Activated T-cell treated with anti-CD3 and anti-CD28 coated beads for 24 hours (primary cell): Measurements from ENCODE around the gene FOXP1.
"Not testable (repeated sequence)": the region's sequence is repeated elsewhere in the genome, so short reads cannot be mapped to it uniquely, and the experiment has no call there.

Source experiments
- DNase-seq: peaks from one replicate; pipeline ENCODE4 v3.0.0-alpha.2; 2020; ENCODE audit warnings: low read depth

Gene FOXP1

GRCh38 chr3:70975981-70976380, 607.5 kb downstream of the FOXP1 start:
- DNase-seq = not testable (repeated sequence)

- no peak for DNase-seq
Measured at GRCh38 chr3:70974747-70975146, 608.8 kb downstream of the FOXP1 start.

GRCh38 chr3:70973558-70973957, 610.0 kb downstream of the FOXP1 start:
- no peak for DNase-seq

GRCh38 chr3:70972855-70973254, 610.7 kb downstream of the FOXP1 start:
- no peak for DNase-seq

GRCh38 chr3:70970952-70971351, 612.6 kb downstream of the FOXP1 start:
- DNase-seq = no peak

- DNase-seq = no peak
Measured at GRCh38 chr3:70970171-70970570, 613.4 kb downstream of the FOXP1 start.

GRCh38 chr3:70963431-70964275, 619.9 kb downstream of the FOXP1 start:
- DNase-seq = no peak

GRCh38 chr3:70959506-70960291, 623.8 kb downstream of the FOXP1 start:
- no peak for DNase-seq

GRCh38 chr3:70952033-70952747, 631.3 kb downstream of the FOXP1 start:
- no peak for DNase-seq

GRCh38 chr3:70951316-70951715, 632.2 kb downstream of the FOXP1 start:
- DNase-seq = no peak

- DNase-seq = no peak
Measured at GRCh38 chr3:70947579-70947978, 635.9 kb downstream of the FOXP1 start.

GRCh38 chr3:70943886-70944285, 639.6 kb downstream of the FOXP1 start:
- DNase-seq = no peak

GRCh38 chr3:70933105-70933810, 650.3 kb downstream of the FOXP1 start:
- DNase-seq = no peak

- DNase-seq = no peak
Measured at GRCh38 chr3:70930066-70930465, 653.5 kb downstream of the FOXP1 start.

GRCh38 chr3:70927239-70927638, 656.3 kb downstream of the FOXP1 start:
- DNase-seq = no peak

- DNase-seq = no peak
Measured at GRCh38 chr3:70926835-70927234, 656.7 kb downstream of the FOXP1 start.

GRCh38 chr3:70919661-70920060, 663.9 kb downstream of the FOXP1 start:
- no peak for DNase-seq

GRCh38 chr3:70919091-70919490, 664.4 kb downstream of the FOXP1 start:
- no peak for DNase-seq

- DNase-seq = no peak
Measured at GRCh38 chr3:70916375-70917055, 667.0 kb downstream of the FOXP1 start.

- DNase-seq = no peak
Measured at GRCh38 chr3:70914862-70915261, 668.7 kb downstream of the FOXP1 start.

GRCh38 chr3:70911719-70912118, 671.8 kb downstream of the FOXP1 start:
- no peak for DNase-seq
